K562 (cell line): Measurements from ENCODE around the gene NPAS2. TPM values are rescaled to one million over a fixed set of nuclear protein-coding genes. Genes with fewer than 3 reads are reported as not detected.

Experiments
- CCNT2 ChIP-seq: IDR thresholded peaks from 2 replicates; pipeline ENCODE4 v1.6.1; 2011; ENCODE audit warnings: borderline replicate concordance, low read depth, mild to moderate bottlenecking, moderate library complexity, mixed read lengths, low read length; ENCODE audit not compliant: insufficient read length; ENCODE audit errors: extremely low read depth
- ETS2 ChIP-seq: IDR thresholded peaks from 2 replicates; pipeline ENCODE4 v1.6.1; 2016; ENCODE audit warnings: borderline replicate concordance, missing genetic modification characterization, mild to moderate bottlenecking, moderate library complexity, missing compliant biosample characterization; ENCODE audit not compliant: poor library complexity, severe bottlenecking
- FOXJ2 ChIP-seq: fragments of 200-800 bp; sonication (Bioruptor generic); IDR thresholded peaks from 2 replicates; pipeline ENCODE4 v1.6.1; 2016; ENCODE audit warnings: missing genetic modification characterization, missing compliant biosample characterization
- HDAC3 ChIP-seq: fragments of 450-650 bp; IDR thresholded peaks from 2 replicates; pipeline ENCODE4 v1.6.1; 2018; ENCODE audit warnings: borderline replicate concordance, mild to moderate bottlenecking, moderate library complexity; ENCODE audit not compliant: partially characterized antibody
- NCOA2 ChIP-seq, 2 experiments: fragments of 450-650 bp; IDR thresholded peaks; 2 replicates each; pipeline ENCODE4 v1.6.1; 2018; ENCODE audit warnings: mild to moderate bottlenecking in 2 of 2, moderate library complexity in 1 of 2; ENCODE audit not compliant: partially characterized antibody in 2 of 2
- PHB2 ChIP-seq: fragments of 450-650 bp; IDR thresholded peaks from 2 replicates; pipeline ENCODE4 v1.6.1; 2017; ENCODE audit warnings: low read depth
- POLR2G ChIP-seq: fragments of 200-400 bp; formaldehyde crosslinking; IDR thresholded peaks from 2 replicates; pipeline ENCODE4 v1.6.1; 2017; ENCODE audit warnings: low read depth, mild to moderate bottlenecking, antibody characterized with exemption, low read length, moderate library complexity
- ZNF12 ChIP-seq: sonication (generic); formaldehyde crosslinking; IDR thresholded peaks from 2 replicates; pipeline ENCODE4 v1.4.0; 2020; ENCODE audit warnings: mild to moderate bottlenecking, missing genetic modification reagents
- ZNF134 ChIP-seq: fragments of 250-450 bp; sonication (Bioruptor Pico); conservative IDR thresholded peaks from 2 replicates; pipeline ENCODE4 v1.4.0; 2020
- ZNF436 ChIP-seq: fragments of 250-450, 450-650 bp; sonication (Bioruptor Pico); formaldehyde crosslinking; IDR thresholded peaks from 2 replicates; pipeline ENCODE4 v1.7.0; 2020; ENCODE audit warnings: mild to moderate bottlenecking
- ZNF507 ChIP-seq: conservative IDR thresholded peaks from 2 replicates; pipeline ENCODE4 v1.6.1; 2017; ENCODE audit warnings: missing genetic modification characterization, missing compliant biosample characterization
- ZNF584 ChIP-seq: fragments of 200-800 bp; sonication (Bioruptor generic); IDR thresholded peaks from 2 replicates; pipeline ENCODE4 v1.6.1; 2016; ENCODE audit warnings: low read depth, mild to moderate bottlenecking, missing genetic modification characterization, missing compliant biosample characterization
- polyA plus RNA-seq, 8 experiments: library from polyadenylated mRNA; depleted of rRNA in 4 of 8; stranded (reverse) in 5 of 8; unstranded in 3 of 8; fragments of >200 nt; fragmentation: Nextera tagmentation in 2 of 8; fragmentation: Illumina TruSeq in 1 of 8; extraction: Ambion mirVana in 2 of 8; extraction: Trizol in 1 of 8; gene quantifications; 2 replicates each; pipeline versions ENCODE4 v1.2.1 to v1.2.3, GENCODE V29; 2011 to 2014; ENCODE audit warnings: inconsistent platforms in 1 of 8, missing spikeins in 1 of 8
- total RNA-seq, 7 experiments: library from RNA; depleted of rRNA in 6 of 7; stranded (reverse); fragments of >200 nt in 6 of 7; fragmentation: Illumina TruSeq in 2 of 7; extraction: Trizol in 2 of 7; gene quantifications; 2 replicates each; pipeline versions ENCODE4 v1.2.1 to v1.2.3, GENCODE V29; 2011 to 2021; ENCODE audit warnings: low replicate concordance in 1 of 7
- TF ChIP-seq, protein P1 (sequence below): fragments of 450-650 bp; IDR thresholded peaks from 2 replicates; pipeline ENCODE4 v1.6.1; 2016; ENCODE audit warnings: low read depth
- TF ChIP-seq, protein P2 (sequence below): fragments of 250-450 bp; sonication (Bioruptor Pico); IDR thresholded peaks from 2 replicates; pipeline ENCODE4 v1.5.0; 2020; ENCODE audit warnings: mild to moderate bottlenecking, borderline replicate concordance

The NPAS2 gene
- total and polyA plus RNA-seq, 9 of the 15 experiments (the other 6 are each of a cell fraction or from before 2014, with no cell fraction given) = 0.06 to 0.29 (median 0.07) TPM; not detected in 5

DNA sequence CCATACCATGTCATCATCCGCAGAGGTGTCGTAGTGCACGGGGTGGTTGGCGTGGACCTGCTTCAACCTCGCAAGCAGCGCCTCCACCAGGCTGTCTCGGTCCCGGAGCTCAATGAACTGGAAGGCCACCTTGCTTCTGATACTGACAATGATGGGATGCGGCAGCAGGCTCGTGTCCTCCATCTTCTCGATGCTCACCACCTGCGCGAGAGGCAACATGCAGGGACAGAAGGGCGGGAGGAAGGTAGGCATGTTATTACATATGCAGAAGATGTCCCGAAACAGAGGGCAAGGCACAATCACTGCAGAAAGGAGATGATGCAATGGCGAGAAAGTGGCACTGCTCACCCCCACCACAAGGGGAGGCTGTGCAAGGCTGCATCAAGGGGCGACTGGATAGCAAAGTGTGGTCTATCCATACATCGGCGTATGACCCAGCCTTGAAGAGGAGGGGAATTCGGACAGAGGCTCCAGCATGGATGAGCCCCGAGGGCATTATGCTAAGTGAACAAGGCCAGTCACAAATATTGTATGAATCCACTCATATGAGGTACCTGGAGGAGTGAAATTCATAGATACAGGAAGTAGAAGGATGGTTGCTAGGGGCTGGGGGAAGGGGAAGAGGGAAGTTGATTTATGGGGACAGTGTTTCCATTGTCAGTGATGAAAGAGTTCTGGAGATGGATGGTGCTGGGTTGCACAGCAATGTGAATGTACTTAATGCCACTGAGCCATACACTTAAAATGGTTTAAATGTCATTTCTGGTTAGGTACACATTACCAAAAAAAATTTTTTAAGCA, 218.7 kb downstream of the NPAS2 start (continued):
- TF ChIP-seq NCOA2 (IDR thresholded peaks at IDR 0.05; ENCODE audit: partially characterized antibody in 2 of 2) (no peak), ZNF134 (CRISPR knock-in tag) (no peak), ZNF507 (tag) (no peak), ZNF12 (no peak), HDAC3 (no peak), ZNF584 (peak; percentile 71; the same call in 1 of the 2 replicates), PHB2 (no peak), ETS2 (tag) (no peak), CCNT2 (no peak), POLR2G (peak; percentile 41; the same call in 1 of the 2 replicates), ZNF436 (no peak), FOXJ2 (no peak)
- TF ChIP-seq, protein P1, sequence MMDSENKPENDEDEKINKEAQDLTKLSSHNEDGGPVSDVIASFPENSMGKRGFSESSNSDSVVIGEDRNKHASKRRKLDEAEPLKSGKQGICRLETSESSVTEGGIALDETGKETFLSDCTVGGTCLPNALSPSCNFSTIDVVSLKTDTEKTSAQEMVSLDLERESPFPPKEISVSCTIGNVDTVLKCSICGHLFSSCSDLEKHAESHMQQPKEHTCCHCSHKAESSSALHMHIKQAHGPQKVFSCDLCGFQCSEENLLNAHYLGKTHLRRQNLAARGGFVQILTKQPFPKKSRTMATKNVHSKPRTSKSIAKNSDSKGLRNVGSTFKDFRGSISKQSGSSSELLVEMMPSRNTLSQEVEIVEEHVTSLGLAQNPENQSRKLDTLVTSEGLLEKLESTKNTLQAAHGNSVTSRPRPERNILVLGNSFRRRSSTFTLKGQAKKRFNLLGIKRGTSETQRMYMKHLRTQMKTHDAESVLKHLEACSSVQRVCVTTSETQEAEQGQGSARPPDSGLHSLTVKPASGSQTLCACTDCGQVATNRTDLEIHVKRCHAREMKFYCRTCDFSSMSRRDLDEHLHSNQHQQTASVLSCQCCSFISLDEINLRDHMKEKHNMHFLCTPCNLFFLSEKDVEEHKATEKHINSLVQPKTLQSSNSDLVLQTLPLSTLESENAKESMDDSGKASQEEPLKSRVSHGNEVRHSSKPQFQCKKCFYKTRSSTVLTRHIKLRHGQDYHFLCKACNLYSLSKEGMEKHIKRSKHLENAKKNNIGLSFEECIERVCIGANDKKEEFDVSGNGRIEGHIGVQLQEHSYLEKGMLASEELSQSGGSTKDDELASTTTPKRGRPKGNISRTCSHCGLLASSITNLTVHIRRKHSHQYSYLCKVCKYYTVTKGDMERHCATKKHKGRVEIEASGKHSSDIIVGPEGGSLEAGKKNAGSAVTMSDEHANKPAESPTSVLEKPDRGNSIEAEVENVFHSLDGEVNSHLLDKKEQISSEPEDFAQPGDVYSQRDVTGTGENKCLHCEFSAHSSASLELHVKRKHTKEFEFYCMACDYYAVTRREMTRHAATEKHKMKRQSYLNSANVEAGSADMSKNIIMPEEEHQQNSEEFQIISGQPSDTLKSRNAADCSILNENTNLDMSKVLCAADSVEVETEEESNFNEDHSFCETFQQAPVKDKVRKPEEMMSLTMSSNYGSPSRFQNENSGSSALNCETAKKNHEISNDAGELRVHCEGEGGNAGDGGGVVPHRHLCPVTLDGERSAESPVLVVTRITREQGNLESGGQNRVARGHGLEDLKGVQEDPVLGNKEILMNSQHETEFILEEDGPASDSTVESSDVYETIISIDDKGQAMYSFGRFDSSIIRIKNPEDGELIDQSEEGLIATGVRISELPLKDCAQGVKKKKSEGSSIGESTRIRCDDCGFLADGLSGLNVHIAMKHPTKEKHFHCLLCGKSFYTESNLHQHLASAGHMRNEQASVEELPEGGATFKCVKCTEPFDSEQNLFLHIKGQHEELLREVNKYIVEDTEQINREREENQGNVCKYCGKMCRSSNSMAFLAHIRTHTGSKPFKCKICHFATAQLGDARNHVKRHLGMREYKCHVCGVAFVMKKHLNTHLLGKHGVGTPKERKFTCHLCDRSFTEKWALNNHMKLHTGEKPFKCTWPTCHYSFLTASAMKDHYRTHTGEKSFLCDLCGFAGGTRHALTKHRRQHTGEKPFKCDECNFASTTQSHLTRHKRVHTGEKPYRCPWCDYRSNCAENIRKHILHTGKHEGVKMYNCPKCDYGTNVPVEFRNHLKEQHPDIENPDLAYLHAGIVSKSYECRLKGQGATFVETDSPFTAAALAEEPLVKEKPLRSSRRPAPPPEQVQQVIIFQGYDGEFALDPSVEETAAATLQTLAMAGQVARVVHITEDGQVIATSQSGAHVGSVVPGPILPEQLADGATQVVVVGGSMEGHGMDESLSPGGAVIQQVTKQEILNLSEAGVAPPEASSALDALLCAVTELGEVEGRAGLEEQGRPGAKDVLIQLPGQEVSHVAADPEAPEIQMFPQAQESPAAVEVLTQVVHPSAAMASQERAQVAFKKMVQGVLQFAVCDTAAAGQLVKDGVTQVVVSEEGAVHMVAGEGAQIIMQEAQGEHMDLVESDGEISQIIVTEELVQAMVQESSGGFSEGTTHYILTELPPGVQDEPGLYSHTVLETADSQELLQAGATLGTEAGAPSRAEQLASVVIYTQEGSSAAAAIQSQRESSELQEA = no peak
- TF ChIP-seq, protein P2, sequence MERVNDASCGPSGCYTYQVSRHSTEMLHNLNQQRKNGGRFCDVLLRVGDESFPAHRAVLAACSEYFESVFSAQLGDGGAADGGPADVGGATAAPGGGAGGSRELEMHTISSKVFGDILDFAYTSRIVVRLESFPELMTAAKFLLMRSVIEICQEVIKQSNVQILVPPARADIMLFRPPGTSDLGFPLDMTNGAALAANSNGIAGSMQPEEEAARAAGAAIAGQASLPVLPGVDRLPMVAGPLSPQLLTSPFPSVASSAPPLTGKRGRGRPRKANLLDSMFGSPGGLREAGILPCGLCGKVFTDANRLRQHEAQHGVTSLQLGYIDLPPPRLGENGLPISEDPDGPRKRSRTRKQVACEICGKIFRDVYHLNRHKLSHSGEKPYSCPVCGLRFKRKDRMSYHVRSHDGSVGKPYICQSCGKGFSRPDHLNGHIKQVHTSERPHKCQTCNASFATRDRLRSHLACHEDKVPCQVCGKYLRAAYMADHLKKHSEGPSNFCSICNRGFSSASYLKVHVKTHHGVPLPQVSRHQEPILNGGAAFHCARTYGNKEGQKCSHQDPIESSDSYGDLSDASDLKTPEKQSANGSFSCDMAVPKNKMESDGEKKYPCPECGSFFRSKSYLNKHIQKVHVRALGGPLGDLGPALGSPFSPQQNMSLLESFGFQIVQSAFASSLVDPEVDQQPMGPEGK (CRISPR knock-in tag) = no peak
